ENCODE results near the gene RBM4B.

The RBM4B gene

GRCh38 chr11:66705587-66706335, 28.1 kb upstream of the RBM4B start:
- no peak for DNase-seq

GRCh38 chr11:66704659-66705360, 27.1 kb upstream of the RBM4B start:
- DNase-seq = no peak

GRCh38 chr11:66701432-66702240, 23.9 kb upstream of the RBM4B start:
- DNase-seq = no peak

- no peak for DNase-seq
Measured at GRCh38 chr11:66700742-66701141, 23.1 kb upstream of the RBM4B start.

GRCh38 chr11:66700337-66700736, 22.6 kb upstream of the RBM4B start:
- DNase-seq = no peak

- no peak for DNase-seq
Measured at GRCh38 chr11:66698491-66698890, 20.8 kb upstream of the RBM4B start.

GRCh38 chr11:66697988-66698387, 20.3 kb upstream of the RBM4B start:
- no peak for DNase-seq

GRCh38 chr11:66696146-66696545, 18.5 kb upstream of the RBM4B start:
- DNase-seq = no peak

GRCh38 chr11:66694732-66695207, 17.1 kb upstream of the RBM4B start:
- DNase-seq = peak; percentile 79

GRCh38 chr11:66694056-66694410, 16.3 kb upstream of the RBM4B start:
- DNase-seq = no peak

- no peak for DNase-seq
Measured at GRCh38 chr11:66693356-66694055, 15.8 kb upstream of the RBM4B start.

GRCh38 chr11:66692871-66693331, 15.2 kb upstream of the RBM4B start:
- no peak for DNase-seq

GRCh38 chr11:66692446-66692845, 14.8 kb upstream of the RBM4B start:
- DNase-seq = no peak

GRCh38 chr11:66691311-66691980, 13.8 kb upstream of the RBM4B start:
- DNase-seq = no peak

- DNase-seq = no peak
Measured at GRCh38 chr11:66689661-66690590, 12.2 kb upstream of the RBM4B start.

- DNase-seq = no peak
Measured at GRCh38 chr11:66688561-66689534, 11.2 kb upstream of the RBM4B start.

GRCh38 chr11:66687831-66688281, 10.2 kb upstream of the RBM4B start:
- DNase-seq = no peak

- no peak for DNase-seq
Measured at GRCh38 chr11:66686801-66687750, 9.4 kb upstream of the RBM4B start.
